B cell (primary cell): ENCODE measurements around the gene ADGRV1. TPM values are rescaled to one million over a fixed set of nuclear protein-coding genes. Genes with fewer than 3 reads are reported as not detected.

ENCODE experiments used
- ATAC-seq: fragments of 200-7000 bp; cut with Tn5 transposase; one replicate; pipeline ENCODE4 v1.10.0; 2021; ENCODE audit warnings: low read depth, mild to moderate bottlenecking, moderate number of reproducible peaks, moderate library complexity
- CTCF ChIA-PET: fragments of 350-600 bp; sonication (Branson Sonifier 250); formaldehyde crosslinking; loops from one replicate; lab custom pipeline; 2021; ENCODE audit warnings: antibody characterized with exemption, inconsistent platforms; lab: Charles Lee
- POLR2A ChIA-PET: fragments of 350-600 bp; sonication (Branson Sonifier 250); formaldehyde crosslinking; loops from one replicate; lab custom pipeline; 2021; ENCODE audit warnings: antibody characterized with exemption; lab: Charles Lee
- DNase-seq: peaks from one replicate; pipeline ENCODE4 v3.0.0; 2013
- H2AFZ ChIP-seq: 2 replicates; pipeline ENCODE4 v1.6.1; 2012; ENCODE audit warnings: mild to moderate bottlenecking, low read depth, low read length; ENCODE audit not compliant: insufficient read depth, poor library complexity, severe bottlenecking
- H3K27ac ChIP-seq, 2 donors: 1 replicate in 1 of 2; 2 replicates in 1 of 2; pipeline ENCODE4 v1.5.1; 2012 to 2013; ENCODE audit warnings: low read length in 2 of 2, mild to moderate bottlenecking in 2 of 2, moderate library complexity in 1 of 2
- H3K27me3 ChIP-seq, 4 experiments: fragments of 200-600 bp in 1 of 4; sonication (generic) in 1 of 4; replicated peaks in 1 of 4; 1 replicate in 2 of 4; 2 replicates in 2 of 4; pipeline versions ENCODE4 v1.6.1 to v1.7.0; 2013 to 2016; ENCODE audit warnings: low read length in 3 of 4, mild to moderate bottlenecking in 2 of 4, mixed read lengths in 1 of 4, moderate library complexity in 1 of 4; ENCODE audit not compliant: insufficient read depth in 4 of 4, control insufficient read depth in 3 of 4; ENCODE audit errors: control extremely low read depth in 1 of 4
- H3K36me3 ChIP-seq, 2 experiments: replicated peaks in 1 of 2; 1 replicate in 1 of 2; 2 replicates in 1 of 2; pipeline versions ENCODE4 v1.6.1 to v1.7.1; 2013; ENCODE audit warnings: low read length in 1 of 2; ENCODE audit not compliant: insufficient read depth in 2 of 2, control insufficient read depth in 1 of 2; ENCODE audit errors: control extremely low read depth in 1 of 2, extremely low read depth in 1 of 2
- H3K4me1 ChIP-seq, 2 donors: fragments of 200-600 bp in 1 of 2; sonication (generic) in 1 of 2; 1 replicate in 1 of 2; 2 replicates in 1 of 2; pipeline versions ENCODE4 v1.5.1 to v1.6.1; 2013 to 2017; ENCODE audit warnings: low read length in 2 of 2; ENCODE audit not compliant: control insufficient read depth in 2 of 2, insufficient read depth in 2 of 2
- H3K4me2 ChIP-seq: replicated peaks from 2 replicates; pipeline ENCODE3; 2012; ENCODE audit warnings: mild to moderate bottlenecking, low read depth, low read length; ENCODE audit not compliant: poor library complexity, severe bottlenecking
- H3K4me3 ChIP-seq, 5 experiments: fragments of 200-600 bp in 1 of 5; sonication (generic) in 1 of 5; 1 replicate in 3 of 5; 2 replicates in 2 of 5; pipeline versions ENCODE4 v1.5.1 to v1.7.0; 2011 to 2016; ENCODE audit warnings: low read length in 4 of 5, mild to moderate bottlenecking in 4 of 5, low read depth in 2 of 5, control low read depth in 1 of 5, moderate library complexity in 1 of 5; ENCODE audit not compliant: insufficient read depth in 1 of 5; ENCODE audit errors: control extremely low read depth in 1 of 5, extremely low read depth in 1 of 5
- H3K79me2 ChIP-seq: fragments of 200-600 bp; sonication (generic); one replicate; pipeline ENCODE4 v1.6.0; 2016; ENCODE audit warnings: low read length; ENCODE audit not compliant: control insufficient read depth, insufficient read depth
- H3K9ac ChIP-seq: fragments of 200-600 bp; sonication (generic); 2 replicates; pipeline ENCODE4 v1.6.1; 2017; ENCODE audit warnings: mild to moderate bottlenecking, low read length, moderate library complexity
- H3K9me3 ChIP-seq, 3 donors: one replicate each; pipeline versions ENCODE4 v1.6.1 to v1.7.1; 2013; ENCODE audit warnings: low read length in 2 of 3; ENCODE audit not compliant: control insufficient read depth in 2 of 3, insufficient read depth in 1 of 3; ENCODE audit errors: control extremely low read depth in 1 of 3
- H4K20me1 ChIP-seq: 2 replicates; pipeline ENCODE4 v1.6.0; 2012; ENCODE audit warnings: mild to moderate bottlenecking, low read length; ENCODE audit not compliant: insufficient read depth, control insufficient read depth, poor library complexity, severe bottlenecking
- H3K27ac Mint-ChIP-seq: one replicate; pipeline ENCODE4 v1.8.0; 2021; ENCODE audit warnings: mixed read lengths
- H3K27me3 Mint-ChIP-seq: one replicate; pipeline ENCODE4 v1.8.0; 2021; ENCODE audit warnings: mixed read lengths
- H3K4me1 Mint-ChIP-seq: one replicate; pipeline ENCODE4 v1.8.0; 2021; ENCODE audit warnings: mixed read lengths
- H3K4me3 Mint-ChIP-seq: one replicate; pipeline ENCODE4 v1.8.0; 2021; ENCODE audit warnings: mixed read lengths
- H3K9me3 Mint-ChIP-seq: one replicate; pipeline ENCODE4 v1.8.0; 2022; ENCODE audit warnings: mixed read lengths; ENCODE audit not compliant: insufficient read depth
- EZH2 ChIP-seq: IDR thresholded peaks from 2 replicates; pipeline ENCODE4 v1.6.1; 2012; ENCODE audit warnings: borderline replicate concordance, low read depth, mild to moderate bottlenecking, moderate library complexity, low read length; ENCODE audit not compliant: insufficient read depth, poor library complexity, severe bottlenecking
- WGBS: methylation state at CpG from one replicate; pipeline ENCODE4 v1.1.5; 2013; ENCODE audit warnings: missing lambda C conversion rate; ENCODE audit not compliant: insufficient coverage; 5-methylcytosine and 5-hydroxymethylcytosine counted together
- intact Hi-C: fragments of 100-400 bp; cut with micrococcal nuclease; formaldehyde crosslinking; loops from one replicate; pipeline ENCODE4 v1.10.0; 2022
- polyA plus RNA-seq: library from polyadenylated mRNA; depleted of rRNA; stranded (reverse); fragments of >200 nt; gene quantifications from 2 replicates; pipeline ENCODE4 v1.2.3, GENCODE V29; 2012
- total RNA-seq, 2 donors: library from RNA; stranded (reverse); fragments of 120-200 nt in 1 of 2; gene quantifications; 1 replicate in 1 of 2; 2 replicates in 1 of 2; pipeline versions ENCODE4 v1.2.3 to v1.2.4, GENCODE V29; 2013 to 2022
- TF ChIP-seq, protein P1 (sequence below): fragments of 200-600 bp; IDR thresholded peaks from one replicate; pipeline ENCODE4 v1.8.0; 2022; ENCODE audit warnings: antibody characterized with exemption, mild to moderate bottlenecking

Gene ADGRV1
- total and polyA plus RNA-seq, 2 donors (not counting 1 experiment from before 2014, with no cell fraction given): 0.07 TPM; not detected in 1

DNA sequence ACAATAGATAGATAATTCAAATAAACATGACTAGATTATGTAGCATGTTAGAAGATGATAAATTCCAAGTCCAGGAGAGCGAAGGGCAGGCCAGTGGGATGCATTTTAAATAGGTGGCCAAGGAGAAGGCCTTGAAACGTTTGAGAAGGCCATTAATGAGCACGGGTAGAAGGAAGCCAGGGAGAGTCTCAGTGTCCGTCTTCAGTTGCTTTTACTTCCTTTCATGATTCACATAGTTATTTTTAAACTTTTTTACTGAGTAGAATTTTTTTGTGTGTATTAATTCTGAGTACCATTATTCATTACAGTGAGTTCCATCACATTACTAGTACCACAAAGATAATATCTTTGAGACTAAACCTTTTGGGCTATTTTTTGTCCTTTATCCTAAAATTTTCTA, 565.3 kb downstream of the ADGRV1 start:
- H3K9ac ChIP-seq: no peak overlapping the region
- no peak overlapping the region for H3K4me3 Mint-ChIP-seq
- no peaks in the 10 kb centered on the region for H3K27me3 ChIP-seq
- no peak overlapping the region for H3K4me3 ChIP-seq
- POLR2A ChIA-PET: no interaction called here
- no peak overlapping the region for H2AFZ ChIP-seq
- no peaks in the 10 kb centered on the region for H4K20me1 ChIP-seq
- peaks cover 3% of the 10 kb centered on the region for H3K27me3 Mint-ChIP-seq
- CTCF ChIA-PET: no interaction called here
- WGBS: 86% methylated on average over 1 of the region's 4 CpGs
- intact Hi-C loops: no loop called here
- H3K36me3 ChIP-seq: no peaks in the 10 kb centered on the region
- no peak overlapping the region for H3K27ac ChIP-seq
- H3K79me2 ChIP-seq: no peaks in the 10 kb centered on the region
- no peak overlapping the region for H3K27ac Mint-ChIP-seq
- no peaks in the 10 kb centered on the region for H3K4me1 Mint-ChIP-seq
- no peaks in the 10 kb centered on the region for H3K9me3 ChIP-seq
- DNase-seq: no peak
- no peak for TF ChIP-seq EZH2
- TF ChIP-seq, protein P1, sequence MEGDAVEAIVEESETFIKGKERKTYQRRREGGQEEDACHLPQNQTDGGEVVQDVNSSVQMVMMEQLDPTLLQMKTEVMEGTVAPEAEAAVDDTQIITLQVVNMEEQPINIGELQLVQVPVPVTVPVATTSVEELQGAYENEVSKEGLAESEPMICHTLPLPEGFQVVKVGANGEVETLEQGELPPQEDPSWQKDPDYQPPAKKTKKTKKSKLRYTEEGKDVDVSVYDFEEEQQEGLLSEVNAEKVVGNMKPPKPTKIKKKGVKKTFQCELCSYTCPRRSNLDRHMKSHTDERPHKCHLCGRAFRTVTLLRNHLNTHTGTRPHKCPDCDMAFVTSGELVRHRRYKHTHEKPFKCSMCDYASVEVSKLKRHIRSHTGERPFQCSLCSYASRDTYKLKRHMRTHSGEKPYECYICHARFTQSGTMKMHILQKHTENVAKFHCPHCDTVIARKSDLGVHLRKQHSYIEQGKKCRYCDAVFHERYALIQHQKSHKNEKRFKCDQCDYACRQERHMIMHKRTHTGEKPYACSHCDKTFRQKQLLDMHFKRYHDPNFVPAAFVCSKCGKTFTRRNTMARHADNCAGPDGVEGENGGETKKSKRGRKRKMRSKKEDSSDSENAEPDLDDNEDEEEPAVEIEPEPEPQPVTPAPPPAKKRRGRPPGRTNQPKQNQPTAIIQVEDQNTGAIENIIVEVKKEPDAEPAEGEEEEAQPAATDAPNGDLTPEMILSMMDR: no peak
- no peaks in the 10 kb centered on the region for H3K4me1 ChIP-seq
- no peaks in the 10 kb centered on the region for H3K9me3 Mint-ChIP-seq
- ATAC-seq: no peak
- no peak overlapping the region for H3K4me2 ChIP-seq

GRCh38 chr5:91125916-91126315, 567.3 kb downstream of the ADGRV1 start:
- H2AFZ ChIP-seq: no peak overlapping the region
- no peak overlapping the region for H3K4me2 ChIP-seq
- CTCF ChIA-PET: interaction anchor here (1.4 kb wide), 1 partner anchor 293 kb away, joined by 4 read pairs; no protein-coding TSS in a partner anchor
- no peaks in the 10 kb centered on the region for H3K27me3 ChIP-seq
- Mint-ChIP-seq H3K27ac (no peak overlapping the region), H3K9me3 (no peaks in the 10 kb centered on the region), H3K4me1 (no peaks in the 10 kb centered on the region), H3K4me3 (no peak overlapping the region), H3K27me3 (peaks cover 7% of the 10 kb centered on the region)
- H4K20me1 ChIP-seq: no peaks in the 10 kb centered on the region
- no peak overlapping the region for H3K4me3 ChIP-seq
- no peaks in the 10 kb centered on the region for H3K4me1 ChIP-seq
- no peak overlapping the region for H3K27ac ChIP-seq
- no peak for TF ChIP-seq EZH2
- TF ChIP-seq, protein P1: no peak
- POLR2A ChIA-PET: no interaction called here
- H3K79me2 ChIP-seq: no peaks in the 10 kb centered on the region
- no CpG with 5 or more reads among the region's 1 CpG for WGBS
- DNase-seq (no peak), ATAC-seq (no peak)
- no peak overlapping the region for H3K9ac ChIP-seq
- no peaks in the 10 kb centered on the region for H3K36me3 ChIP-seq
- intact Hi-C loops: no loop called here
- no peaks in the 10 kb centered on the region for H3K9me3 ChIP-seq
